Endothelial cell of umbilical vein (primary cell): Measurements from ENCODE around the gene TECTB. TPM values are rescaled to one million over a fixed set of nuclear protein-coding genes. Genes with fewer than 3 reads are reported as not detected.

Source experiments
- BruUV-seq: library from RNA; stranded (reverse); fragments of 400-500 nt; replicated peaks from 2 replicates; lab custom pipeline; 2021; lab: Mats Ljungman, UMichigan
- CTCF ChIA-PET: fragments of 300-600, 350-600 bp; sonication (Branson Sonifier 250); formaldehyde crosslinking; loops from one replicate; lab custom pipeline; 2021; ENCODE audit warnings: antibody characterized with exemption, inconsistent platforms; lab: Charles Lee
- POLR2A ChIA-PET: fragments of 300-600, 350-600 bp; sonication (Branson Sonifier 250); formaldehyde crosslinking; loops from one replicate; lab custom pipeline; 2021; ENCODE audit warnings: antibody characterized with exemption, inconsistent platforms; lab: Charles Lee
- DNase-seq: peaks from one replicate; pipeline ENCODE4 v3.0.0-alpha.2; 2011; ENCODE audit warnings: low read depth, low spot score
- FAIRE-seq: peaks from 2 replicates; lab custom pipeline; 2011; peaks lifted over from hg19 to GRCh38; lab: Jason Lieb, UNC
- H2AFZ ChIP-seq: 2 replicates; pipeline ENCODE4 v1.6.0; 2012; ENCODE audit warnings: low read depth, low read length, control low read depth, inconsistent platforms
- H3K27ac ChIP-seq: 2 replicates; pipeline ENCODE4 v1.5.1; 2011; ENCODE audit warnings: low read depth, mild to moderate bottlenecking, control low read depth, low read length, moderate library complexity; ENCODE audit not compliant: insufficient read depth
- H3K27me3 ChIP-seq, 2 experiments: 2 replicates each; pipeline versions ENCODE4 v1.6.0 to v1.6.1; 2011; ENCODE audit warnings: low read length in 2 of 2, mixed read lengths in 1 of 2; ENCODE audit not compliant: control insufficient read depth in 2 of 2, insufficient read depth in 2 of 2
- H3K36me3 ChIP-seq, 2 experiments: 2 replicates in 1 of 2; 3 replicates in 1 of 2; pipeline ENCODE4 v1.5.1; 2011; ENCODE audit warnings: low read length in 2 of 2, mild to moderate bottlenecking in 1 of 2, moderate library complexity in 1 of 2; ENCODE audit not compliant: control insufficient read depth in 2 of 2, insufficient read depth in 2 of 2; ENCODE audit errors: extremely low read depth in 1 of 2
- H3K4me1 ChIP-seq: 3 replicates; pipeline ENCODE4 v1.5.1; 2011; ENCODE audit warnings: mild to moderate bottlenecking, low read length; ENCODE audit not compliant: control insufficient read depth, insufficient read depth; ENCODE audit errors: extremely low read depth
- H3K4me2 ChIP-seq: 2 replicates; pipeline ENCODE4 v1.6.1; 2011; ENCODE audit warnings: low read length, control low read depth, mixed read lengths; ENCODE audit not compliant: insufficient read depth
- H3K4me3 ChIP-seq, 3 experiments: fragments of 200-600 bp in 1 of 3; sonication (generic), shearing (Covaris generic) in 1 of 3; replicated peaks in 1 of 3; 2 replicates each; pipeline ENCODE4 v1.5.1; 2011 to 2016; ENCODE audit warnings: control low read depth in 3 of 3, low read length in 3 of 3, mild to moderate bottlenecking in 2 of 3, inconsistent platforms in 1 of 3, low read depth in 1 of 3, moderate library complexity in 1 of 3; ENCODE audit not compliant: insufficient read depth in 1 of 3
- H3K79me2 ChIP-seq: 2 replicates; pipeline ENCODE4 v1.6.0; 2012; ENCODE audit warnings: low read length, inconsistent platforms; ENCODE audit not compliant: control insufficient read depth, insufficient read depth
- H3K9ac ChIP-seq: replicated peaks from 2 replicates; pipeline ENCODE3; 2011; ENCODE audit warnings: low read length, control low read depth; ENCODE audit not compliant: insufficient read depth; ENCODE audit errors: extremely low read depth
- H3K9me1 ChIP-seq: replicated peaks from 3 replicates; pipeline ENCODE4 v1.6.0; 2011; ENCODE audit warnings: mild to moderate bottlenecking, low read length; ENCODE audit not compliant: control insufficient read depth, insufficient read depth; ENCODE audit errors: extremely low read depth
- H3K9me3 ChIP-seq: replicated peaks from 2 replicates; pipeline ENCODE4 v1.5.1; 2012; ENCODE audit warnings: low read length, inconsistent platforms; ENCODE audit not compliant: control insufficient read depth, insufficient read depth
- H4K20me1 ChIP-seq: replicated peaks from 2 replicates; pipeline ENCODE3; 2011; ENCODE audit warnings: mild to moderate bottlenecking, low read length; ENCODE audit not compliant: control insufficient read depth, insufficient read depth; ENCODE audit errors: extremely low read depth
- CTCF ChIP-seq, 2 donors: IDR thresholded peaks; 1 replicate in 1 of 2; 2 replicates in 1 of 2; pipeline ENCODE4 v1.5.1; 2011; ENCODE audit warnings: low read length in 2 of 2, mild to moderate bottlenecking in 2 of 2, moderate library complexity in 2 of 2, control low read depth in 1 of 2, inconsistent platforms in 1 of 2, low read depth in 1 of 2; ENCODE audit not compliant: insufficient read depth in 1 of 2; ENCODE audit errors: extremely low read depth in 1 of 2
- EZH2 ChIP-seq: IDR thresholded peaks from 2 replicates; pipeline ENCODE4 v1.6.1; 2012; ENCODE audit warnings: borderline replicate concordance, low read depth, mild to moderate bottlenecking, moderate library complexity, low read length, inconsistent platforms; ENCODE audit not compliant: severe bottlenecking
- FOS ChIP-seq: IDR thresholded peaks from 2 replicates; pipeline ENCODE4 v1.6.1; 2011; ENCODE audit warnings: mild to moderate bottlenecking, low read length, moderate library complexity, borderline replicate concordance; ENCODE audit not compliant: insufficient read depth
- GATA2 ChIP-seq: IDR thresholded peaks from 2 replicates; pipeline ENCODE4 v1.7.0; 2011; ENCODE audit warnings: low read depth, mild to moderate bottlenecking, moderate library complexity, mixed read lengths, low read length; ENCODE audit not compliant: insufficient read length, insufficient read depth
- JUN ChIP-seq: IDR thresholded peaks from 2 replicates; pipeline ENCODE4 v1.6.1; 2011; ENCODE audit warnings: borderline replicate concordance, low read depth; ENCODE audit not compliant: insufficient read length, insufficient read depth
- MAX ChIP-seq: IDR thresholded peaks from 2 replicates; pipeline ENCODE4 v1.6.1; 2011; ENCODE audit not compliant: insufficient read depth, insufficient read length
- MYC ChIP-seq: IDR thresholded peaks from one replicate; pipeline ENCODE4 v1.6.1; 2011; ENCODE audit warnings: mild to moderate bottlenecking, low read depth, low read length
- POLR2A ChIP-seq: IDR thresholded peaks from 2 replicates; pipeline ENCODE4 v1.6.1; 2012; ENCODE audit warnings: low read depth, mild to moderate bottlenecking, control low read depth, low read length
- POLR2AphosphoS5 ChIP-seq: IDR thresholded peaks from 2 replicates; pipeline ENCODE4 v1.6.1; 2012; ENCODE audit warnings: low read depth, mild to moderate bottlenecking, control low read depth, low read length, moderate library complexity; ENCODE audit not compliant: insufficient read depth
- dilution Hi-C: fragments of 300-500 bp; cut with MboI; formaldehyde crosslinking; loops from one replicate; pipeline ENCODE4 v1.15.0; 2019; ENCODE audit warnings: low sequenced_read_pairs; ENCODE audit not compliant: extremely low pct_ligation_motif_present
- intact Hi-C: fragments of 100-400 bp; cut with micrococcal nuclease; formaldehyde crosslinking; loops from one replicate; pipeline ENCODE4 v1.10.0; 2022
- polyA plus RNA-seq, 4 experiments: library from polyadenylated mRNA; depleted of rRNA in 3 of 4; stranded (reverse) in 3 of 4; unstranded in 1 of 4; fragments of >200 nt; gene quantifications; 2 replicates each; pipeline versions ENCODE4 v1.2.1 to v1.2.3, GENCODE V29; 2011 to 2012; ENCODE audit warnings: missing spikeins in 1 of 4
- total RNA-seq: library from RNA; stranded (reverse); gene quantifications from 2 replicates; pipeline ENCODE4 v1.2.3, GENCODE V29; 2021

The TECTB gene
- total and polyA plus RNA-seq, 2 donors (not counting 3 experiments of a cell fraction or from before 2014, with no cell fraction given), result not detected

- dilution Hi-C loops, result no loop called here
These were observed 47.3 kb upstream of the TECTB start for GRCh38 chr10:112235920-112236319.

More at GRCh38 chr10:112235920-112236319, 47.3 kb upstream of the TECTB start:
- no peaks in the 10 kb centered on the region for H3K9me3 ChIP-seq
- H3K4me3 ChIP-seq, result no peak overlapping the region
- no peaks in the 10 kb centered on the region for H3K4me1 ChIP-seq
- ChIA-PET CTCF (interaction anchor here (0.6 to 1.1 kb wide), 2 partner anchors 169 to 237 kb away, joined by 3 read pairs; no protein-coding TSS in a partner anchor), POLR2A (no interaction called here)
- no peak overlapping the region for H3K9ac ChIP-seq
- H3K27ac ChIP-seq, result no peak overlapping the region
- no peaks in the 10 kb centered on the region for H3K79me2 ChIP-seq
- H3K36me3 ChIP-seq, result no peaks in the 10 kb centered on the region
- FAIRE-seq, result no peak
- no peaks in the 10 kb centered on the region for H3K9me1 ChIP-seq
- H3K4me2 ChIP-seq, result no peak overlapping the region
- intact Hi-C loops, result no loop called here
- H3K27me3 ChIP-seq, result no peaks in the 10 kb centered on the region
- no peaks in the 10 kb centered on the region for H4K20me1 ChIP-seq
- BruUV-seq, result no TSS peak
- DNase-seq, result no peak
- TF ChIP-seq POLR2A, result no peak
- no peak for TF ChIP-seq CTCF (IDR thresholded peaks at IDR 0.05; ENCODE audit: extremely low read depth in 1 of 2, insufficient read depth in 1 of 2, low read depth in 1 of 2, low read length in 2 of 2)
- TF ChIP-seq MAX, result no peak
- TF ChIP-seq JUN, result no peak
- TF ChIP-seq FOS, result no peak
- no peak for TF ChIP-seq EZH2
- TF ChIP-seq MYC, result no peak
- TF ChIP-seq GATA2, result no peak
- TF ChIP-seq POLR2AphosphoS5, result no peak
- no peak overlapping the region for H2AFZ ChIP-seq
